GM12873 (cell line): ENCODE results near the gene PCDH9.

Experiments used
- TF ChIP-seq, protein P1 (sequence below): IDR thresholded peaks from 2 replicates; pipeline ENCODE4 v1.5.1; 2012; ENCODE audit warnings: low read depth, mild to moderate bottlenecking, moderate library complexity, low read length, control low read depth; ENCODE audit not compliant: insufficient read depth; ENCODE audit errors: missing control alignments

PCDH9 gene

DNA sequence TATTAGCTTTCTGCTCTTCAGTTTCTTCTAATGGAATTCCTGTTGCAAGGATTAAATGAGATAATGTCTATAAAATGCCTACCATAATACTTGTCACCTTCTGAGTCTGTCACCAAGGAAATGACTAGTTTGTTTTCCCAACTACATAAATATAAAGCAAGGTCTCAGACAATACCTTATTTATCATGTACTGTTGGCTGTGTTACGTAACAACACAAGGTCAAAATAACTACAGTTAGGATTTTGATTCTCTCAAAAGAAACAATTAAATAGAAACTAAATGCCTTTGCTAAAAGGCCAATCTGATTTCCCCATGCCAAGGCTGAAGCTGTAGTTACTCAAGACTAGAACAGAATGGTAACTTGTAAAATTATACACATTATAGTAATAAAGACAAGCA, 134.5 kb downstream of the PCDH9 start:
- TF ChIP-seq, protein P1, sequence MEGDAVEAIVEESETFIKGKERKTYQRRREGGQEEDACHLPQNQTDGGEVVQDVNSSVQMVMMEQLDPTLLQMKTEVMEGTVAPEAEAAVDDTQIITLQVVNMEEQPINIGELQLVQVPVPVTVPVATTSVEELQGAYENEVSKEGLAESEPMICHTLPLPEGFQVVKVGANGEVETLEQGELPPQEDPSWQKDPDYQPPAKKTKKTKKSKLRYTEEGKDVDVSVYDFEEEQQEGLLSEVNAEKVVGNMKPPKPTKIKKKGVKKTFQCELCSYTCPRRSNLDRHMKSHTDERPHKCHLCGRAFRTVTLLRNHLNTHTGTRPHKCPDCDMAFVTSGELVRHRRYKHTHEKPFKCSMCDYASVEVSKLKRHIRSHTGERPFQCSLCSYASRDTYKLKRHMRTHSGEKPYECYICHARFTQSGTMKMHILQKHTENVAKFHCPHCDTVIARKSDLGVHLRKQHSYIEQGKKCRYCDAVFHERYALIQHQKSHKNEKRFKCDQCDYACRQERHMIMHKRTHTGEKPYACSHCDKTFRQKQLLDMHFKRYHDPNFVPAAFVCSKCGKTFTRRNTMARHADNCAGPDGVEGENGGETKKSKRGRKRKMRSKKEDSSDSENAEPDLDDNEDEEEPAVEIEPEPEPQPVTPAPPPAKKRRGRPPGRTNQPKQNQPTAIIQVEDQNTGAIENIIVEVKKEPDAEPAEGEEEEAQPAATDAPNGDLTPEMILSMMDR = no peak

DNA sequence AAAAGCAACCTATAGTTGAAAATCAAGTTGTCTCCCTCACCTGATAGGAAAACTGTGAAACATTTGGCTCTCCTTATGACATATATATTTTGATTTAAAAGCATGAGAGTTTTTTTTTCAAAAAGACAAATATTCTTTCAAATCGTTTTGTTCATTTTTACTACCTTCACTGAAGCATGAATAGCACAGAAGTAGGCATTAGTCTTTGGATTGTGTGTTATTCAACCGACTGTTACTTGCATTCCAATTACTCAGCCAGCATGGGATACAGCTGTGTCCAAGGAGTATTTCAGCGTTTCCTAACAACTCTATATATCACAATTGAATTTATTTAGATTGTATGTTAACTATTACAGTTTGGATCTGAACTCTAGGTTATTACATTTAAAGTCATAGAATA, 135.2 kb downstream of the PCDH9 start:
- TF ChIP-seq, protein P1 = no peak

DNA sequence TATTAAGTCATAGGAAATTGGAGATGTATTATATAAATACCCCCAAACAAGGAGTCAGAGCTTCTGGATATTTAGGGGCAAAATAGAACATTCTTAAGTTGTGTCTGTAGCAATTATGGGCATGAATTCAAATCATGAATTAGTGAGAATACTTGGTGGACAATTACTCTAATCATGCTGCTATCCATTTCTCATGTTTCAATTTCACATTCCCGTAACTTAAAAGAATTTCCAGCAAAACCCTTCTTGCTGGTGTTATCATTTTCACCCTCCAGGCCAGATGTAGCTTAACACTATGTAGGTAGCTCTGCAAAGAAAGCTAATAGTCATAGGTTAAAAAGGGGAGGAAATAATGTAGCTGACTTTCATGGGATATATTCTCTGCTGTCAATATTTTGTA, 136.1 kb downstream of the PCDH9 start:
- TF ChIP-seq, protein P1 = no peak

DNA sequence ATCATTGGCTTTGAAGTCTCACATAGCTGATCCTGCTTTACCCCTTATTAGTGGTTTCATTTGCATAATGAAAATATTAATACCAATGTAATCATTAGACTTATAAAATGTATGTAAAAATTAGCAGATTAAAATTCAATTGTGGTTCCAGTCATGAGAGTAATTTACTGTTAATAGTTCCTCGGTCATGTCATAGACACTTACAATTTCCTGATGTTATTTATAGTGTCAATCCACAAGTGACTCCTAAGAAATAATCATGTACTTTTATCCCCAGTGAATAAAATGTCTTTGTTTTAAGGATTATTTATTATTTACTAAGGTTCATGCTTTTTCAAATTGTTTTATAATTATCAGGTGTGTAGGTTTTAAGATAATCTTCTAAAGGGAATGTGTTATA, 138.5 kb downstream of the PCDH9 start:
- TF ChIP-seq, protein P1 = no peak

DNA sequence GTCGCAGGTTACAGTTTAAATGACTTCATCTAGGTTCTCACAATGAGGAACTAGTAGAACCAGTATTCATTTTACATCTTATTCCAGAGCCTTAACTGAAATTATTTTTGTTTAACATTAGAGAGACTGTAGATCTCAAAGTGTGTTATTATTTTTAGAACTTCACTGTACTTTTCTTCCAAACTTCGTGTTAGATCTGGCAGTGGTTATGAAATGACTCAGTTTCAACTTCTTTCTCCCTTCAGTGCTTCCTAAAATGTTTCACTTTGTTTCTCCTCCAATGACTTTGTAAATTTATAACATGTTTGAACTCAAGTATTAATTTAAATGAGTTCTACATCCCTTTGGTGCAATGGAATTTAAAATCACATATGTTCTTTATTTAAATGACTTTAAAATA, 139.3 kb downstream of the PCDH9 start:
- TF ChIP-seq, protein P1 = no peak

DNA sequence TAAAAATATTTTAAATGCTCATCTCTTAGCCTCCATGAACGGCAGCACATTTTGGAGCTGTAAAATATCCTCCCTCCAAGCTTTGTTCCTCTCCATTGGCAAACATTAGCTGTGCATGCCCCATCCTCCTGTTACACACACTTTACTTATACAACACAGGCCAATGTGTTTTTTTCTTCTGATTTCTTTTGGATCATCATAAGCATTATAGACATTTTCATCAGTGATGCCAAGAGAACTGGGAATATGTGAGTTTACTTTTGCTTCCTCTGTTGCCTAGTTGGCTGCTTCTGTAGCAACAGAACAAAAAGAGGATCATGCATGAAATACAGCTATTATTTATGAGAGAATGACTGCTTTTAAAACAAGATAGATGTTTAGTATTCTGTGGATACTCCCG, 142.6 kb downstream of the PCDH9 start:
- TF ChIP-seq, protein P1 = no peak

DNA sequence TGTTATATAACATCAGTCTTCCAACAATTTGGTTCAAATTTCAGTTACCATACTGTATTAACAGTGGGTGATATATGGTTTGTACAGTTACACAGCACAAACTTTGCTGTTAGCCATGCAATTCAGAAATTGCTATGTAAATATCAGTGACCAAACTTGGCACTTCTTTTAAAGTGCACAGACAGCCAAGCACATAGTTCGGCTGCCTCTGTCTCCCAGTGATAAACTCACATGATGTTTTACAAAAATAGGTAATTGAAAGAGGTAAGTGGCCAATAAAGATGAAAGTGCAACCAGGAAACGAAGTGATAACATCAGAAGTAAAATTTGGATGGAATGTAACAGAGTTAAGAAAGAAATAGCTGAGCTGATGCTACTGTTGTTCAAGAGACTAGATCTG, 143.9 kb downstream of the PCDH9 start:
- TF ChIP-seq, protein P1 = no peak
